Breast epithelium (tissue), 4 donors: Measurements from ENCODE around the gene BTBD17. TPM values are rescaled to one million over a fixed set of nuclear protein-coding genes. Genes with fewer than 3 reads are reported as not detected.

Experiments used
- DNase-seq, 2 donors: peaks; one replicate each; pipeline ENCODE4 v3.0.0-alpha.2; 2019; ENCODE audit warnings: low spot score in 2 of 2
- H3K27ac ChIP-seq, 2 donors: fragments of 200-600 bp; sonication (generic) in 1 of 2; one replicate each; pipeline ENCODE4 v1.5.1; 2016 to 2019; ENCODE audit warnings: mild to moderate bottlenecking in 1 of 2
- H3K27me3 ChIP-seq, 2 donors: fragments of 200-600 bp; sonication (generic) in 1 of 2; one replicate each; pipeline versions ENCODE4 v1.5.1 to v1.6.0; 2017 to 2019; ENCODE audit warnings: control low read depth in 1 of 2, mild to moderate bottlenecking in 1 of 2
- H3K36me3 ChIP-seq: fragments of 200-600 bp; one replicate; pipeline ENCODE4 v1.5.1; 2019
- H3K4me1 ChIP-seq, 2 donors: fragments of 200-600 bp; sonication (generic); one replicate each; pipeline ENCODE4 v1.5.1; 2016 to 2019; ENCODE audit warnings: control low read depth in 1 of 2
- H3K4me3 ChIP-seq, 3 donors: fragments of 200-600 bp; sonication (generic); 1 replicate in 2 of 3; 2 replicates in 1 of 3; pipeline ENCODE4 v1.5.1; 2016 to 2019; ENCODE audit warnings: mild to moderate bottlenecking in 3 of 3, moderate library complexity in 2 of 3
- H3K9me3 ChIP-seq, 2 donors: fragments of 200-600 bp; sonication (generic) in 1 of 2; one replicate each; pipeline ENCODE4 v1.5.1; 2016 to 2019; ENCODE audit warnings: control low read depth in 1 of 2
- POLR2A ChIP-seq: fragments of 450-650 bp; IDR thresholded peaks from one replicate; pipeline ENCODE4 v1.6.1; 2016; ENCODE audit warnings: antibody characterized with exemption, mild to moderate bottlenecking, moderate library complexity
- POLR2AphosphoS5 ChIP-seq, 3 donors: sonication (generic); formaldehyde crosslinking; IDR thresholded peaks; one replicate each; pipeline ENCODE4 v1.6.1; 2017; ENCODE audit warnings: antibody characterized with exemption in 3 of 3
- intact Hi-C: fragments of 100-400 bp; cut with DNase I; formaldehyde crosslinking; loops from one replicate; pipeline ENCODE4 v1.15.1; 2023; ENCODE audit warnings: low total_unique reads
- total RNA-seq, 3 donors: library from RNA; depleted of rRNA; stranded (reverse); fragments of >200 nt; gene quantifications; one replicate each; pipeline ENCODE4 v1.1.0, GENCODE V29; 2016
- TF ChIP-seq, protein P1 (sequence below), 3 donors: fragments of 450-650 bp; IDR thresholded peaks; one replicate each; pipeline ENCODE4 v1.5.1; 2016 to 2017; ENCODE audit warnings: antibody characterized with exemption in 3 of 3, mild to moderate bottlenecking in 3 of 3, moderate library complexity in 3 of 3

BTBD17 gene
- total RNA-seq, 3 donors from 2014 or later = not detected

DNA sequence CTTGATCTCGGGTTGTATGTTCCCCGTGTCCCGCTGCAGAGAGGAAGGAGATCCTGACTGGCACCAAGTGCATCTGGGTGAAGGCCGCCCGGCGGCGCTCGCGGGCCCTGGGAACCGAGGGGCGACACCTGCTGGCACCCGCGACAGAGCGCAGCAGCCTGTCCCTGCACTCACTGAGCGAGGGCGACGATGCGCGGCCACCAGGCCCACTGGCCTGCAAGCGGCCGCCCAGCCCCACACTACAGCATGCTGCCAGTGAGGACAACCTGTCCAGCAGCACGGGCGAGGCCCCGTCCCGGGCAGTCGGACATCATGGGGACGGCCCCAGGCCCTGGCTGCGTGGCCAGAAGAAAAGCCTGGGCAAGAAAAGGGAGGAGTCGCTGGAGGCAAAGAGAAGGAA lies 7.5 kb downstream of the BTBD17 start:
- Histone ChIP-seq H3K27ac (no peak overlapping the region), H3K27me3 (peaks cover 3 to 87% of the 10 kb centered on the region in 2 donors), H3K36me3 (no peaks in the 10 kb centered on the region), H3K9me3 (no peaks in the 10 kb centered on the region), H3K4me3 (no peak overlapping the region), H3K4me1 (no peaks in the 10 kb centered on the region)
- DNase-seq = no peak
- TF ChIP-seq POLR2A (no peak), POLR2AphosphoS5 (IDR thresholded peaks at IDR 0.05) (no peak)
- TF ChIP-seq, protein P1, sequence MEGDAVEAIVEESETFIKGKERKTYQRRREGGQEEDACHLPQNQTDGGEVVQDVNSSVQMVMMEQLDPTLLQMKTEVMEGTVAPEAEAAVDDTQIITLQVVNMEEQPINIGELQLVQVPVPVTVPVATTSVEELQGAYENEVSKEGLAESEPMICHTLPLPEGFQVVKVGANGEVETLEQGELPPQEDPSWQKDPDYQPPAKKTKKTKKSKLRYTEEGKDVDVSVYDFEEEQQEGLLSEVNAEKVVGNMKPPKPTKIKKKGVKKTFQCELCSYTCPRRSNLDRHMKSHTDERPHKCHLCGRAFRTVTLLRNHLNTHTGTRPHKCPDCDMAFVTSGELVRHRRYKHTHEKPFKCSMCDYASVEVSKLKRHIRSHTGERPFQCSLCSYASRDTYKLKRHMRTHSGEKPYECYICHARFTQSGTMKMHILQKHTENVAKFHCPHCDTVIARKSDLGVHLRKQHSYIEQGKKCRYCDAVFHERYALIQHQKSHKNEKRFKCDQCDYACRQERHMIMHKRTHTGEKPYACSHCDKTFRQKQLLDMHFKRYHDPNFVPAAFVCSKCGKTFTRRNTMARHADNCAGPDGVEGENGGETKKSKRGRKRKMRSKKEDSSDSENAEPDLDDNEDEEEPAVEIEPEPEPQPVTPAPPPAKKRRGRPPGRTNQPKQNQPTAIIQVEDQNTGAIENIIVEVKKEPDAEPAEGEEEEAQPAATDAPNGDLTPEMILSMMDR (IDR thresholded peaks at IDR 0.05) = no peak
- intact Hi-C loops = no loop called here

DNA sequence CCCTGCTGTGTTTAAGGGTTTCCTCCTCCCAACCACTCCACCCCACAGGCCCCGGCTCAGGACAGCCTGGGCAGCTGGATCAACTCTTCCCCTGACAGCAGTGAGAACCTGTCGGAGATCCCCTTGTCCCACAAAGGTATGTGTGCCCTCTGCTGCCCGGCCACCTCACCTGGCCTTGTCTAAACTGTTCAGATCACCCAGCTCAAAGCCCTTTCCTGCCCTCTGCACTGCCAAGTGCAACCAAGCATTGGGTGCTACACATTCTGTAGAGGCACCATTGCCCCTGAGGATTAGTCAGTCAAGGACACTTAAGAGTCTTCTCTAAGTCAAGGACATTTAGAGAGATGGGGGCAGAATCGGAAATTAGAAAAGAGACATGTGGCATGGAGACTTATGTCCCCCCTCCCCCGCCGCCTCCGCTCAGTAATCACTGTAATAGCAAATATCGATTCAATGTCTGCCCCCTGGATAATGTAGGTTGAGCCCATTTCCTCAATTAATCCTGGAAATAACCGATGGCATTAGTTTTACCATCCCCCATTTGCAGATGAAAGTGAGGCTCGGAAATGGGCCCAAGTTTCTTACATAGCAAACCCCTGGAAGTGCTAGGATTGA lies 8.1 kb downstream of the BTBD17 start:
- H3K36me3 ChIP-seq = no peaks in the 10 kb centered on the region
- H3K4me3 ChIP-seq = no peak overlapping the region
- H3K27me3 ChIP-seq = peaks cover 3 to 87% of the 10 kb centered on the region in 2 donors
- DNase-seq = no peak
- intact Hi-C loops = no loop called here
- no peaks in the 10 kb centered on the region for H3K9me3 ChIP-seq
- no peak overlapping the region for H3K27ac ChIP-seq
- no peak for TF ChIP-seq POLR2A
- no peak for TF ChIP-seq POLR2AphosphoS5 (IDR thresholded peaks at IDR 0.05)
- TF ChIP-seq, protein P1 (IDR thresholded peaks at IDR 0.05) = no peak
- H3K4me1 ChIP-seq = no peaks in the 10 kb centered on the region

DNA sequence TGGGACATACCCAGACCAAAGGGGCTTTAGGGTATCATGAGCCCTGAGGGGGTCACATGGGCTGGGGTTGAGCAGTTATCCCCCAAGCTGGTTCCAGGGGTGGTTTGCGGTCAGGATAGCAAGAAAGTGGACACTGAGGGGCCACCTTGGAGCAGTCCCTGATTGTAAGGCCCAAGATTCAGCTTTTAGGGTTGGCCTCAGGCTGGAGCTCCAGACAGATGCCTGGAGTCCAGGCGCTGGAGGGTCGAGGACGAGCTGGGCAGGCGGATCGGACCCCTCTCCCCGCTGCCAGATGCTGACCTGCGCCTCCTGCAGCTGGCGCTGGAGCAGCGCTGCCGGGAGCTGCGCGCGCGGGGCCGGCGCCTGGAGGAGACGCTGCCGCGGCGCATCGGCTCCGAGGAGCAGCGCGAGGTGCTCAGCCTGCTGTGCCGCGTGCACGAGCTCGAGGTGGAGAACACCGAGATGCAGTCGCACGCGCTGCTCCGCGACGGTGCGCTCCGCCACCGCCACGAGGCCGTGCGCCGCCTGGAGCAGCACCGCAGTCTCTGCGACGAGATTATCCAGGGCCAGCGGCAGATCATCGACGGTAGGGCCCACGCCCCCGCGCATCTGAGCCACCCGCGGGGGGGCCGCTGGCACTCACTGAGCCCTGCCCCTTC lies 10.0 kb downstream of the BTBD17 start:
- intact Hi-C loops = no loop called here
- Histone ChIP-seq H3K27me3 (peaks cover 3 to 73% of the 10 kb centered on the region in 2 donors), H3K27ac (no peak overlapping the region), H3K4me1 (no peaks in the 10 kb centered on the region), H3K4me3 (no peak overlapping the region), H3K36me3 (no peaks in the 10 kb centered on the region), H3K9me3 (no peaks in the 10 kb centered on the region)
- DNase-seq = no peak
- TF ChIP-seq, protein P1 (IDR thresholded peaks at IDR 0.05) = no peak
- no peak for TF ChIP-seq POLR2A
- TF ChIP-seq POLR2AphosphoS5 (IDR thresholded peaks at IDR 0.05) = no peak

DNA sequence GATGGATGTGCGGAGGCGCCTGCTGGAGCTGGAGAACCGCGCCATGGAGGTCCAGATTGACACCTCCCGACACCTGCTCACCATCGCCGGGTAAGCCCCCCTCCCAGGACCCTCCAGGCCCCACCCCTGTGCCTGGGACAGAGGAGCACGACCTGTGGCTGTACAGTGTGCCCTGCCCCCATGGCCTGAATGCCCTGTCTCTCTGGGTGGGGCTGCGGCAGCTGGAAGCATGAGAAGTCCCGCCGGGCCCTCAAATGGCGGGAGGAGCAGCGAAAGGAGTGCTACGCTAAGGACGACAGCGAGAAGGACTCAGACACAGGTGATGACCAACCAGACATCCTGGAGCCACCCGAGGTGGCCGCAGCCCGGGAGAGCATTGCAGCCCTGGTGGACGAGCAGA lies 11.2 kb downstream of the BTBD17 start:
- no peaks in the 10 kb centered on the region for H3K36me3 ChIP-seq
- TF ChIP-seq, protein P1 (IDR thresholded peaks at IDR 0.05) = no peak
- TF ChIP-seq POLR2AphosphoS5 (IDR thresholded peaks at IDR 0.05) (no peak), POLR2A (no peak)
- H3K4me3 ChIP-seq = no peak overlapping the region
- H3K27me3 ChIP-seq = peaks cover 3 to 61% of the 10 kb centered on the region in 2 donors
- H3K27ac ChIP-seq = no peak overlapping the region
- H3K9me3 ChIP-seq = no peaks in the 10 kb centered on the region
- H3K4me1 ChIP-seq = no peaks in the 10 kb centered on the region
- no peak for DNase-seq
- intact Hi-C loops = no loop called here

DNA sequence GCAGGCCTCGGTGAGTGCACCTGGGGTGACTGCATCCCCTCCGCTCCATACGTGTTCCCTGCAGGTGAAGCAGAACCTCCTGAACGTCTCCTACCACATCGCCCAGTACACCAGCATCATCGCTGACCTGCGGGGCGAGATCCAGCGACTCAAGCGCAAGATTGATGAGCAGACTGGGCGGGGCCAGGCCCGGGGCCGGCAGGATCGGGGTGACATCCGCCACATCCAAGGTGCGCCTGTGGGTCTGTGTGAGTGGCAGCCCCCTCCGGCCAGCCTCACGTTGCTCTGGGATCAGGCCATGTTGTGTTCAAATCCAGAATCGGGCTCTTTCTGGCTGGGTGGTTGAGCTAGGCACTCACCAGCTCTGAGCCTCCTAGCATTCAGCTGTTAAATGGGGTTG lies 12.5 kb downstream of the BTBD17 start:
- no peak overlapping the region for H3K4me3 ChIP-seq
- H3K4me1 ChIP-seq = no peaks in the 10 kb centered on the region
- intact Hi-C loops = no loop called here
- peaks cover 3 to 56% of the 10 kb centered on the region in 2 donors for H3K27me3 ChIP-seq
- TF ChIP-seq POLR2A (no peak), POLR2AphosphoS5 (IDR thresholded peaks at IDR 0.05) (no peak)
- TF ChIP-seq, protein P1 (IDR thresholded peaks at IDR 0.05) = no peak
- H3K9me3 ChIP-seq = no peaks in the 10 kb centered on the region
- no peak overlapping the region for H3K27ac ChIP-seq
- no peak for DNase-seq
- no peaks in the 10 kb centered on the region for H3K36me3 ChIP-seq
